RPMI7951 (cell line): ENCODE measurements around the gene SRGN. TPM values are rescaled to one million over a fixed set of nuclear protein-coding genes. Genes with fewer than 3 reads are reported as not detected.
A peak's percentile ranks its signal among the peaks of the same experiment; 100 is the strongest.

Experiments used
- DNase-seq: peaks from one replicate; pipeline ENCODE4 v3.0.0-alpha.2; 2012; ENCODE audit warnings: low read depth
- total RNA-seq: library from RNA; depleted of rRNA; stranded (reverse); fragments of >200 nt; shearing (Covaris generic); gene quantifications from 2 replicates; pipeline ENCODE4 v1.2.3, GENCODE V29; 2014

SRGN gene
- total RNA-seq, 1 experiment from 2014 or later, result 333 TPM

- DNase-seq, result peak; percentile 18
Measured at GRCh38 chr10:69090685-69091084, 2.8 kb downstream of the SRGN start.

GRCh38 chr10:69091143-69091651, 3.3 kb downstream of the SRGN start:
- peak; percentile 30 for DNase-seq

GRCh38 chr10:69092959-69093850, 5.3 kb downstream of the SRGN start:
- DNase-seq, result peak; percentile 80

GRCh38 chr10:69093933-69094332, 6.0 kb downstream of the SRGN start:
- DNase-seq, result peak; percentile 28

- DNase-seq, result no peak
Measured at GRCh38 chr10:69096045-69096444, 8.1 kb downstream of the SRGN start.

- DNase-seq, result no peak
Measured at GRCh38 chr10:69097729-69098128, 9.8 kb downstream of the SRGN start.

- DNase-seq, result no peak
Measured at GRCh38 chr10:69100136-69100872, 12.4 kb downstream of the SRGN start.

GRCh38 chr10:69101451-69102095, 13.7 kb downstream of the SRGN start:
- DNase-seq, result peak; percentile 81

- DNase-seq, result no peak
Measured at GRCh38 chr10:69102440-69102839, 14.5 kb downstream of the SRGN start.

- DNase-seq, result no peak
Measured at GRCh38 chr10:69103784-69104183, 15.9 kb downstream of the SRGN start.

GRCh38 chr10:69104994-69105790, 17.3 kb downstream of the SRGN start:
- no peak for DNase-seq

GRCh38 chr10:69107176-69107490, 19.2 kb downstream of the SRGN start:
- no peak for DNase-seq

- no peak for DNase-seq
Measured at GRCh38 chr10:69107699-69108098, 19.8 kb downstream of the SRGN start.

- DNase-seq, result no peak
Measured at GRCh38 chr10:69119896-69120295, 32.0 kb downstream of the SRGN start.

- peak; percentile 67 for DNase-seq
Measured at GRCh38 chr10:69123306-69123746, 35.4 kb downstream of the SRGN start.

- peak; percentile 95 for DNase-seq
Measured at GRCh38 chr10:69123747-69124562, 36.1 kb downstream of the SRGN start, which contains the start of gene VPS26A. TSS of gene VPS26A (plus strand) at chr10:69124178. CDS start at chr10:69124278, 100 bp downstream.

GRCh38 chr10:69124563-69125268, 36.8 kb downstream of the SRGN start:
- DNase-seq, result peak; percentile 57

GRCh38 chr10:69125554-69125953, 37.7 kb downstream of the SRGN start:
- no peak for DNase-seq

- DNase-seq, result no peak
Measured at GRCh38 chr10:69130251-69130650, 42.3 kb downstream of the SRGN start.

GRCh38 chr10:69139961-69140360, 52.1 kb downstream of the SRGN start:
- no peak for DNase-seq
